Lung microvascular endothelial cell (primary cell): ENCODE measurements around the gene EDA2R. TPM values are rescaled to one million over a fixed set of nuclear protein-coding genes. Genes with fewer than 3 reads are reported as not detected.

Experiments used
- DNase-seq, 2 donors: peaks; one replicate each; pipeline versions ENCODE4 v3.0.0 to v3.0.0-alpha.2; 2010; ENCODE audit warnings: low read depth in 2 of 2
- total RNA-seq: library from RNA; depleted of rRNA; stranded (reverse); fragments of >200 nt; gene quantifications from 2 replicates; pipeline ENCODE4 v1.2.1, GENCODE V29; 2014

Gene EDA2R
- 0.60 and 1.5 TPM in 2 replicates for total RNA-seq

GRCh38 chrX:66638591-66639500 is at the start of gene EDA2R:
TSS of gene EDA2R (minus strand) at chrX:66639078. CDS start at chrX:66616020, 23,058 bp downstream.
- peak; percentile 5 to 87 for DNase-seq

- no peak for DNase-seq
Observed at GRCh38 chrX:66684196-66684595, 45.3 kb upstream of the EDA2R start.

GRCh38 chrX:66680451-66680850 is 41.6 kb upstream of the EDA2R start:
- DNase-seq, result peak in 1 of 2 donors; percentile 15

- DNase-seq, result peak in 1 of 2 donors; percentile 87
Observed at GRCh38 chrX:66677430-66677829, 38.6 kb upstream of the EDA2R start.

GRCh38 chrX:66676990-66677389 is 38.1 kb upstream of the EDA2R start:
- DNase-seq, result peak in 1 of 2 donors; percentile 92

- DNase-seq, result peak in 1 of 2 donors; percentile 71
Observed at GRCh38 chrX:66676413-66676812, 37.5 kb upstream of the EDA2R start.

- DNase-seq, result no peak
Observed at GRCh38 chrX:66675541-66675940, 36.7 kb upstream of the EDA2R start.

GRCh38 chrX:66674506-66674905 is 35.6 kb upstream of the EDA2R start:
- no peak for DNase-seq

- no peak for DNase-seq
Observed at GRCh38 chrX:66672106-66672505, 33.2 kb upstream of the EDA2R start.

GRCh38 chrX:66654411-66654810 is 15.5 kb upstream of the EDA2R start:
- no peak for DNase-seq

GRCh38 chrX:66635360-66635759 is 3.5 kb downstream of the EDA2R start:
- peak in 1 of 2 donors; percentile 80 for DNase-seq

GRCh38 chrX:66634272-66634671 is 4.6 kb downstream of the EDA2R start:
- DNase-seq, result no peak

GRCh38 chrX:66633541-66633940 is 5.3 kb downstream of the EDA2R start:
- peak in 1 of 2 donors; percentile 19 for DNase-seq

- peak in 1 of 2 donors; percentile 28 for DNase-seq
Observed at GRCh38 chrX:66632981-66633380, 5.9 kb downstream of the EDA2R start.

- no peak for DNase-seq
Observed at GRCh38 chrX:66632473-66632872, 6.4 kb downstream of the EDA2R start.

GRCh38 chrX:66625525-66625924 is 13.4 kb downstream of the EDA2R start:
- no peak for DNase-seq

GRCh38 chrX:66622209-66622608 is 16.7 kb downstream of the EDA2R start:
- no peak for DNase-seq

- DNase-seq, result no peak
Observed at GRCh38 chrX:66616944-66617343, 21.9 kb downstream of the EDA2R start.

GRCh38 chrX:66602381-66602938 is 36.4 kb downstream of the EDA2R start:
- DNase-seq, result no peak

GRCh38 chrX:66601522-66601921 is 37.4 kb downstream of the EDA2R start:
- no peak for DNase-seq

- no peak for DNase-seq
Observed at GRCh38 chrX:66579219-66579618, 59.7 kb downstream of the EDA2R start.

- DNase-seq, result no peak
Observed at GRCh38 chrX:66553973-66554372, 84.9 kb downstream of the EDA2R start.

- DNase-seq, result no peak
Observed at GRCh38 chrX:66547847-66548369, 91.0 kb downstream of the EDA2R start.
